CD4-positive, alpha-beta T cell treated with Interleukin-6 for 4 hours (primary cell): ENCODE measurements around the gene NRXN3.
"Not testable (repeated sequence)": the region's sequence is repeated elsewhere in the genome, so short reads cannot be mapped to it uniquely, and the experiment has no call there.

Experiments used
- DNase-seq: peaks from one replicate; pipeline ENCODE4 v3.0.0-alpha.2; 2020; ENCODE audit warnings: mixed read lengths

The NRXN3 gene

DNA sequence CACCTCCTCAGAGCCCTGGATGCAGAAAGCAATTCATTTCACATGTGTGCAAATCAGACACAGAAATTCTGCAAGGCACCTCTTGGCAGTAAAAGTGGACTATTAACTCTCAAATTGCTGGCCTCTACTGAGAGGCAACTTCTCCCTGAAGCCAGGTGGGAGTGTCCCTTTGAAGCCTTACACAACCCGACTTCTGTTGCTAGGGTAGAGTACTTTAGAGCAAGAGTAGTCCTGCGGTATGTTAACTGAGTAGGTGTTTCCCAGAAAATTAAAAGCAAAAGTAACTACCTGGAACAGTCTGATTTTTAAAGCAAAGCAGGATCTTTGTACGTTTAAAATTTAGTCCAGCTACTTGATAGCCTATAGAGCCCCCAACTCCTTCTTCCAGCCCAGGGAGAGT lies 1557.7 kb downstream of the NRXN3 start:
- no peak for DNase-seq

DNA sequence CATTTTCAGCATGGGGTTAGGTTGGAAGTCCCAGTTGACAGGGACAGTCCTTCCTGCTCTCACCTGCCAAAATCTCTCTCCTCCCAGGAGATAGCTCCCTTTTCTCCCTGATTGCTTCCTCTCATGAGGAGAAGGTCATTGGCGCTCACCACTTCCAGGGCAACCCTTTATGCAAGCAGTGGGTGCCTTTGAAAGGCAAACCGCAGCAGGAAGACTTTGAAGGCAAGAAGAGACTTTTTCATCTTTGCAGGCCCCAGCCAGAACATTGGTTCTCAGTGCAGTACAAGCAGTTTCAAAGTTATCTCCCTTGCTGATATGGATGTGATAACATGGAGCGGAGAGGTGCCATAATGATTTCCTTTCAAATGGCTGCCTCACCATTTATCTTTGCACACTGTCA lies 1558.2 kb downstream of the NRXN3 start:
- DNase-seq, result no peak

DNA sequence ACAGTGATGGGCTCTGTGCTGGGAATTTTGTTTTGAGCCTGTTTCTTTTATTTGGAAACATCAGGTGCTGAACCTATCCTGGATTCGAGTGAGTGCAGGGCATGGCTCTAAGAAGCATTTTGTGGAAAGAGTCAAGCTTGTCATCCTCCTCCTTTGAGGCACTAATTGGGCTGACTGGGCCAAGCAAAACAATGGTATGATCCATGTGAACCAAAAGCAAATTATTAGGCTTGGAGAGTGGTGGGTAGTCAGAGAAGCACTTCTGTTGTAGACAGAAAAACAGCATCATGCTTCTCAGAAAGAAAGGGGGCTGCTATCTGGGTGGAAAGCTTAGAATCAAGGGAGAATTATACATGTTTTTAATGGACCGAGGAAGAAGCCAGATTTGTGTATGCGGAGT lies 1559.6 kb downstream of the NRXN3 start:
- DNase-seq, result no peak

DNA sequence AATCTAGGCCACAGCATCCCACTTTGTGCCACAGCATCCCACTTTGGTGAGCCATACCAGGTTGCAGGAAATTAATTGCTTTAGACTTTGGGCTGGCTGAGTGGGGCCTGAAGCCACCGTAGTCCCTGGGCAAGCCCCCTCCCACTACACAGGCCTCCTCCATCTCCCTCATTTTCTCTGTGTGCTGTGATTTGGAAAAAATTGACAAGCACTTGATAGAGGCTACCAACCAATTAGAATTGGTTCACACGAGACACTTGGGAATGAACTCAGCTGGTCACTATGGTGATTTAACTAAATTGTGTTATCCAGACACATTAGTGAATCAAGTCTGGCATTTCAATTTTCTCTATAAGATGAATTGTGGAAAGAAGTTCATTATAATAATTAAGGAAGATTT lies 1560.0 kb downstream of the NRXN3 start:
- no peak for DNase-seq

DNA sequence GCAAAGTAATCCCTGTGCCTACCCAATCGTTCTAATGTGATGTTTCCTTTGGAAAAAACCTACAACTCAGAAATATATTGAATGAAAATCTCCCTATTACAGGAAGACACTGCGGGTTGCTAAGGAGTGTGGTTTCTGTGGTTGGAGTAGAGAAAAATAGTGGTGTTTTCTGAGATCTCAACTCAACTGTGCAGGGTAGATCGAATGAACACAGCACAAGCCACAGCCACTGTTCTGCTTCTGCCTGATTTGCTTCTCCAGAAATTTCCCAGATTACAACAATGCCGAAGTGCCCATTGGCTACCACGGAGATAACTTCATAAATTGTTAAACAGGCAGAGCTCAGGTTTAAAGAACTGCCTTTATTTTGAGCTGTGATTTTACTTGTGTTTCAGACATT lies 1560.8 kb downstream of the NRXN3 start:
- DNase-seq, result no peak

DNA sequence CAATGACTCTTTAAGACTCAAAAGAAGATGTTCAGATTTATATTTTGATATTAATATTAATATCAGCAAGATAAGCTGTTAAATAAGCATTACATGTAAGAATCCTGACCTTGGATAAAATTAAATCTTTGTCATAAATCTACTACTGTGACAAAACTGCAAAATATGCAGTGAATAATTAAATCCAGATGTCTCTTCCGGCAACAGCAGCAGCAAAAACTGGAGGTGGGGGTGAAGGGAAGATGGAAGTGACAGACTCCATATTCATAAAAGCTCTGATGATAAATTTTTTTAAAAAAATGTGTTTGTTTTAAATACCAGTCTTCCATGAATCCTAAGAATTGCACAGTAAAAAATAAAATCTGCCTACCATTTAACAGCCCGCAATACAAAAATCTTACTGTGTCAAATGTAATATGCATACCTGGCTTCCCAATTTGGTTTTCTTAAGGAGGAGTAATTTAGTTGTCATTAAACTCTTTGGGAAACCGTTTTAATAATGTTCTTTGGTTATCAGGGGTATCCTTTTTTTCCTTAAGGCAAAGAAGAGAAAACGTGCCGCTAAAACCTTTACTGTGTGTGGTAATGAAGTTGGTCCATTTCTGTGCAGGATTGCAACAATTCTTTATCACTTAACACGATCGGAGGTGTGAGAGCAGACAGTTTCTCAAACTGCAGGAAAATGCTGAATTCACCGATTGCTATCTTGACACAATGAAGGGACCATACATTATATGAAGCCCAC lies 1562.9 kb downstream of the NRXN3 start:
- no peak for DNase-seq

DNA sequence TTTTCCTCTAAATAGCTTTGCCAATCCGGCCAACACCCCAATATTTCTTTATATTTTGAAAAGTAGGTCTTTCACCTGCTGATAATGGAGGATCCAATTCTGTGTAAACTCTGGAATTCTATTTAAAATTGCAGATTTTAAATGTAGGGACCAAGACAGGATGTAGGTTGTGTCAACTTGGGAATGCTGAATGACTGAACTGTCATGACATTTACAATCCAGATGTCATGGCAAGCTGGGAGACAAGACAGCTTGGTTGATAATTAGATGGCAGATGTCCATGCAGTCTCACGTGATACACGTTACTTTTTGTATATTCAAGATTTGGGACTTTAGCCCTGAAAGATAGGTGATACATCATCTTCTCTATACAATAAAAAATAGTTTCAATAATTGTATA lies 1564.0 kb downstream of the NRXN3 start:
- no peak for DNase-seq

DNA sequence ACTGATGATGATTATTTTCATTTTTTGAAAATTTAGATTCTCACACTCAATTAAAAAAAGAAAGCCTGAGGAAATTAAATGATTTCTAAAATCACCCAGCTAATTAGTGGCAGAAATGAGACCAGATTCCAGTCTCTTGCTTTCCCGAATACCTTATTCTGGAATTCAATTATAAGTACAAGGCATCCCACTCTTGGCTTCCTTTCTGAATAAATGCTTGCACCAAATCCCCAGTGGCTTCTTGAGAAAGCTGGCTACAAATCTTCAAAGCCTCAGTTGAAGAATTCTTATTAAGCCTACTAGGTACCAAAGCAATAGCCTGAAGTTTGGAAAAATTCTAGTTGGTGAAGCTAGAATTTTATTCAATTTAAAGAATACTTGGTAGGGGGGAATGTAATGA lies 1564.5 kb downstream of the NRXN3 start:
- DNase-seq, result no peak

DNA sequence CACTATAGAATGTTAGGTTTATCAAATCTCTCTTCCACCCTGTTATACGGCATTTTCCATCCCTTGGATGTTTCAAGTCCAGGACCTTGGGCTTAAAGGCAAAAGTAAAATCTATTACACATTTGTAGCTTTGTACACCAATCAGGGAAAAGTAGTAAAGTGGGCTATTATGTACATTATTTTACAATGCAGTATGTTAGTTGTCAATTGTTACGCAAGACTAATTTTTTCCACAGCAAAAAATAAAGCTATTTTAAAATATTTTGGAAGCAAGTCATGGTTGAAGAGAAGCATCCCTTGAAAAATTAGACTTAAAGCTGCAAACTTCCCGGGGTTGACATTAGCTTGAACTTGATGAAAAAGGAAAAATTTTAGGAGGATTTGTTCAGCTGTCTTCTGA lies 1564.9 kb downstream of the NRXN3 start:
- no peak for DNase-seq

DNA sequence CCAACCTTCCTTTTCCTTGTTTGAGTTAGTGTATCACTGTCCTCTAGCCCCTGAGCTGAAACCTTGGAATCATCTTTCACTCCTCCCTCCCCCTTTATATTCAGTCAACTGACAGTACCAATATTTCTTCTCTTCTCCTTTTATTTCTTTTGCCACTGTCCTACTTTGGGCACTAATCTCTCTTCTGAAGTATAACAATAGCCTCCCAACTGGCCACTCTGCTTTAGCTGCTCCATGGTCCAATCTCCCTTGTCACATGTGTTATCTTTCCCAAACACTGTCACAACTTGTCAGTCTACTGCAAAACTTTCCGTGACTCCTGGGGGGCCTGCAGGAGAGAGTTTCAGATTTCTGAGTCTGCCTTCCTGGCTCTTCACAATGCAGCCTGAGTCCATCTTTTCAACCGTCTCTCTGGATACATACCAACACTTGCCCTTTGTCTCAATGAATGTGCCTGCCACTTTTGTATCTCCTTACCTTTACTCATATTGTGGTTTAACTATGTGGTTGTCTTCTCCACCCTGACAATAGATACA lies 1570.0 kb downstream of the NRXN3 start:
- no peak for DNase-seq

DNA sequence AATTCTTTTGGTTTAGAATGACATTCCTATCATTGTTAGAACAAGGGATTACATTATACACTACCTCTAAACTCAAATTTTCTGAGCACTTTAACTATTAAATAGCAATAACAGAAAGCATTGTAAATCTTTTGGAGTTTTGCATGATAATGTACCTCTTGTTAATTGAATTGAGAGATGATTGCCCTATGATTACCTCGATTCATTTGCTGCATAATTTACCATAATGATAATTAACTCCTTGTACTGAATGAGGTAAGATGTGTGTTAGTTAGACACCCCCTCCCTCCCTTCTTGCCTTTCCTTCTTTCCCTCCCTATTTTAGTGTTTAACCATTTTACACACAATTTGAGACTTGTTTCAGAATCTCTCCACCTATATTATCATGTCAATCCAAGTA lies 1572.0 kb downstream of the NRXN3 start:
- no peak for DNase-seq

DNA sequence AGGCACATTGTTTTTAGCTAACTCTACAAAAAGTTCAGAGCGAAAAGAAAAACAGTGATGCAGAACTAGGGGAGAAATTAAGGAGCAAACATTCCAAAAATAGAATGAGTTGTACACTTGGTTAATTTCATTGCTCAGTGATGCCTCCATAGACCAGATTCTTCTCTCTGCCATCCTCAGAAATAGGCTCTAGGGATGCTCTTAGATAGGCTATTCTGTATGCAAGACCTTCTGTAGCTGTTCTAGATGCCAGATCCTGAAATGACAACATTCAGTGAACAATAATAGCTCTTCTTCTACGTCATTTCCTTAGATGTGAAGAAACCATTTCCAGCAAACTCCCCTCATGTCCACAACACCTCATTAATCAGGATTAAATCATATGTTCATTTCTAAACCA lies 1574.9 kb downstream of the NRXN3 start:
- no peak for DNase-seq

DNA sequence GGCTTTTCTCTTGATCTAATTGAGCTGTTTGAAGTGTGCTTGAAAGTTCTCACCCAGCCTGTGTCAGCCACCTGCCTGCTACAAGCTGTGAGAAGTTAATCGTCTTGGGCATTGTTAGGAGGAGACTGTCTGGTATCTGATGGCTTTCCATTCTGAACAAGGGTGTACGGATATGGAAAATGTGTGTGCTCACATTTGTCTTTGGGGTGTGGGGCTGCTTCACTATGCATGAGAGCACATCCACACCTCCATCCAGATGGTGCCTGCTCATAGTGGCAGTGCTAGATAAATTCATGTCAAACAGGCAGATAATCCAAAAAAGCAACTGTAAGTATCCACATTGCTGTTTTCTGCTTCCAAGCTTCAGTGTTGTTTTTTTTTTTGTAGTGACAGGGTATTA lies 1578.9 kb downstream of the NRXN3 start:
- DNase-seq, result no peak

DNA sequence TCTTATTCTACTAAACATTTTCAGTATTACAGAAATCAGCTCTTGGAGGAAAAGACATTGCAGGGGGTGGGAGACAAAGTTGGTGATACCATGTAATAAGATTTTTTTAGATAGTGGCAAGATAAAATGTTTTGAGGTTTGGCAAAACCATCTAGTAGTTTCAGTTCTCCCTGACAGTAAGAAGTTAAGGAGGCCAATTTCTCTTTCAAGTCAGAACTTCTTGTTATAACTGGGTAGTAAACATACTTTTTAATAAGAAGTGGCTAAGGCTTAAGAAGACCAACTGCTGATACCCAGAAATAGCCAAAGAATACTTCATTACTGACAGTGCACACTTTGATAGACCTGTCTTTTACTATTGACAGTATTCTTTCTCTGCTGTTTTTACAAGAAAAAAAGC lies 1588.8 kb downstream of the NRXN3 start:
- DNase-seq, result no peak

DNA sequence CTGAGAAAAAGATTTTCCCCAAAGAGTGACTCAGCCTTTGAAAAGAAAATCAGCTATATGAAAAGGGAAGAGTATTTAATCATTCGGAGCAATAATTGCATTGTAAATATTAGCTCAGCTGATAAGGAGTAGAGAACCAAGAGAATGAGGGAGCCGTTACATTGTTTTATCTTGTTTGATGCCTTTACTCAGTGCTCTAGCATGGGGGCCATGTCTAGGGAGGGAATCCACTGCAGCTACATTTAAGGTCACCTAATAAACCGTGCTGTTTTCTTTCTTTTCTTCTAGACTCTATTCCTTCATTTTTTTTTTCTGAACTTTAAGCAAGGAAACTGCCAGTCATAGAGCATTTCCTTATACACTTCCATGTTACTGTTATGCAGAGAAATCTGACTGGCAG lies 1594.2 kb downstream of the NRXN3 start:
- no peak for DNase-seq

DNA sequence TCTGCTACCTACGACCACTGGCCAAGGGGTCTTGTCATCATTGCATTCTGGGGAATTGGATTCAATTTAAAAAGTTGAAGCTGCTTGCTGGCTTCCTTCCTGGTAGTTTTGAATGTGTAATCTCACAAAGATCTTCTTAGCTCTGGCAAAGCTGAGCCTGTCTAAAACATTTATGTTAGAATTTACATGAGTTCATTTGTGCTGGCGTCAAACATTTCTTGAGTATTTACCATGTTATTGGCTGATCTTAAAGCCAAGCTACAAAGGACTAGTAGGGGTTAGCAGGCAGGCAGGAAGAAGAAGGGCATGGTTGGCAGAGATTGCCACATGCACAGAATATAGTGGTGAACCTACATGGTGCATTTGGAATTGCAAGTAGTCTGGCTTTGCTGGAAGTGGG lies 1596.3 kb downstream of the NRXN3 start:
- DNase-seq, result no peak

DNA sequence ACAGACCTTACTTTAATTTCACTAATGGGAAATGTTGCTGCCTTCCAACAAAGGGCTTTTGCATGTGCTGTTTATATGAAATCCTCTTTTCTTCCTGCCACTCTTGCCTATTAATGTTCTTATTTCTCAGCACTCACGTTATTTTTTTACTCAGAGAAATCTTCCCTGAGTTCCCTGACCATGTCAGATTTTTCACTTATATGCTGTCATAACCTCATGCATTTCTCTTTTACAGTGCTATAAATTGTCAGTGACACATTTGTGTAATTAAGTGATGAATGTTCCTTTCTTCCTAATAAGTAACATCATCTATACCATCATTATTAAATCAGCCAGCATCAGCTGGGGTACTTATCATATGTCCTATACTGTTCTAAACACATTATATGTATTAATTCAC lies 1597.1 kb downstream of the NRXN3 start:
- no peak for DNase-seq

DNA sequence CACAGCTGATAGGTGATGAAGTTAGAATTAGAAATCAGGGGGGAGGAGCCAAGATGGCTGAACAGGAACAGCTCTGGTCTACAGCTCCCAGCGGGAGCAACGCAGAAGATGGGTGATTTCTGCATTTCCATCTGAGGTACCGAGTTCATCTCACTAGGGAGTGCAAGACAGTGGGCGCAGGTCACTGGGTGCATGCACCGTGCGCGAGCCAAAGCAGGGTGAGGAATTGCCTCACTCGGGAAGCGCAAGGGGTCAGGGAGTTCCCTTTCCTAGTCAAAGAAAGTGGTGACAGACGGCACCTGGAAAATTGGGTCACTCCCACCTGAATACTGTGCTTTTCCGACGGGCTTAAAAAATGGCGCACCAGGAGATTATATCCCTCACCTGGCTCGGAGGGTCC lies 1597.5 kb downstream of the NRXN3 start:
- not testable (repeated sequence) for DNase-seq

DNA sequence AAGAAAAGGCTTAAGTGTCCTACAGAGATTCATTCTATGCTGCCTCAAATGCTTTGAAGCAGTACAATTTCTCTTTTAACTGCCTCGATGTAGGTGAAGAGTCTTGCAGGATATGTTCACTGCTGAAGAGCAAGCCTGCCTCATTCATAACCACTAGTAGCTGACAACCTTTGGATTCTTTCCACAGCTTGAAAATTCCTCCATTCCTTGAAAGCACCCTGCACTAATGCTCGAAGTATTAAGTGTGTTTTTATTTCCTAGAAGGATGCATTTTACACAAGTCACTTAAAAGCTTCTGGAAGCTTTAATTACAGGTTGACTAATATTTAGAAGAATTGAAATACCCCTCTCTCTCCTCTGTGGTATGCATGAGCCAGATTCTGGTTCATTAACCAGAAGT lies 1611.7 kb downstream of the NRXN3 start:
- no peak for DNase-seq

DNA sequence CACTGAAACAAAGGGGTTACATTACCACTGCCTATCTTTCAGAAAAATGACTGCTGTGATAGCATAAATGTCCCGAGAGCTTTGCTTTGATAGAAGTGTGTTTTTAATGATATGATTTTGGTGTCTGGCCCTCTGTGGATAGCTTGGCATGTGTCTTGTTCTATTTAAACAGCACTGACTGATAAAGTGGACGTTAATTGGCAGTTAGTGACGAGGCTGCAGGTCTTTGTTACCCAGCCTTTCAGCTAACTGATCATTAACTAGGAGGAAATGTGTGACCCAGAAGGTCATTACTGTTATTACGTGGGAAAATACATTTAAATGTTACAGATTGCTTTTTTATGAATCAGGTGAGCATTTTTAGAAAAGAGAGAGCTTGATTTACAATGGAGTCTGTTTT lies 1612.9 kb downstream of the NRXN3 start:
- DNase-seq, result no peak

DNA sequence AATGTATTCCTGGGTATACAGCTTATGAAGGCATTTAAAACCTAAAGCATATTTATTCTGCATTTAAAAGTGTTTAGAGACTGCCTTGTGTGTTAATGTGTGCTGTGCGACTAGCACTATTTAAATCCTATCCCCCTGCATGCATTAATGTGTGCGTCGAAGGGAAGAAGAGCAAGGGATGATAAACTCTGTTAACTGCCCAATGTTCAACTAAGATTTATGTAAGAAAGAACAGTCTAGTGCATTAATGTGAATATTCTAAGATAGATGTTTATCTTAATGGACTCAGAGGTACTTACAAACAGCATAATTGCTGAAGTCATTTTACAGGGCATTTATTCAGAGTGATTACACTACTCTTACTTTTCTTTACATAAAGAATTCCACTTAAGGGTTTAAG lies 1616.3 kb downstream of the NRXN3 start:
- DNase-seq, result no peak

DNA sequence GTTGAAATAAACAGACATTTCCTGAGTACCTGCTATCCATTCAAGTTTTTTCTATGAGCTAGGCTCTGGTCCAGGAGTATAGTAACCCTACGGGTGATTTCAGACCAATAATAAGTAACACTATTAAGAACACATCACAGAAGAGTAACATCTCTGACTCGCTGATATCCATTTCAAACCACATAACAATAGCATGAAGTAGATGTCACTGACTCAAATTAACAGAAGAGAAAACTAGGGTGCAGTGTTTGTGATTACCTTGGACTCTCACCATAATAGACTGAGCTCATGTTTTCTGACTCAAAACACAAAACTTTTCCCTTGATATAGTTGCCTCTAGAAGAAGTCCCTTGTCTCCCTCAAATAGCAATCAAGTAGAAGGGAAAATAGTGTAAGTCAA lies 1618.2 kb downstream of the NRXN3 start:
- no peak for DNase-seq

DNA sequence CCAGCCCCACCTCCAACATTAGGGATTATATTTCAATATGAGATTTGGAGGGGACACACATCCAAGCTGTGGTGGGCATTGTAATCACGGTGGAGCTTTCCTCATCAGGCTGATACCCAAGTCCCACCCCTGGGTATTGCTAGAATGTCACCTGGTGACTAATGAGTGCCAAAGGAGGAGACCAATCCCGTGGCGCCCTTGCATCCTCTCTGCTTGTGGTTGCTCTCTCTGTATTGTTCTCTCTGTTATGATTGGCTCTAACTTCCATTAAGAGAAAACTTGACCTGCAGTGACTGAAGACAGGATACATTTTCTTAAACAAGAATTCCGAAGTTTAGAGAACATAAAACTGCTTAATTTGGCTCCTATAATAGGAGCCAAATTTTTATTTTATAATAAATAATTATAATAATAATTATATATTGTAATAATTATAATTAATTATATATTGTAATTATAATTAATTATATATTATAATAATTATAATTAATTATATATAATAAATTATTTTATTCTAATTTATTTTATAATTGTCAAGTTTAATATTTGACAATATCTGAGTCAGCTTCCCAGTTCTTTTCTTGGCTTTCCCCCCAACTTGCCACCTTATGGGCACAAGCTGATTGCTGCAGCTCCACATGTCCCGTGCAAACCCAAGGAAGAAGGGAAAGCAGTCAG lies 1621.0 kb downstream of the NRXN3 start:
- no peak for DNase-seq

DNA sequence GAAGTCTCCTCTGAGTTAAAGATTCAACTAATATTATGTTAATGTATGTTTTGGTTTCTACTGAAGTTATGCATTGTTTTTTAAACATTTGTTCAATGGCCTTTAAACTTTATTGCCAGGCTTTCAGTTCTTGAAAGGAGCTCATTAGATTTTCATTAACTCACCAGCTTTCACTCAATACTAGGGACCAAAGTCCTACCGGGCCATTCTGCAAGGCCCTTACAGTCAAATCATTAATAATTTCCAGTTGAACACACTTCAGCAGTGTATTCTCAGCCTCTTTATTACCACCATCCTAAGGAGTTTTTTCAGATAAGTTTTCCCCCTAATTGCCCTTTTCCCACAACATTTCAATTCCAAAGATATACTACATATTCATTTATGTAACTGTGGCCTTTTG lies 1631.9 kb downstream of the NRXN3 start:
- DNase-seq, result no peak

DNA sequence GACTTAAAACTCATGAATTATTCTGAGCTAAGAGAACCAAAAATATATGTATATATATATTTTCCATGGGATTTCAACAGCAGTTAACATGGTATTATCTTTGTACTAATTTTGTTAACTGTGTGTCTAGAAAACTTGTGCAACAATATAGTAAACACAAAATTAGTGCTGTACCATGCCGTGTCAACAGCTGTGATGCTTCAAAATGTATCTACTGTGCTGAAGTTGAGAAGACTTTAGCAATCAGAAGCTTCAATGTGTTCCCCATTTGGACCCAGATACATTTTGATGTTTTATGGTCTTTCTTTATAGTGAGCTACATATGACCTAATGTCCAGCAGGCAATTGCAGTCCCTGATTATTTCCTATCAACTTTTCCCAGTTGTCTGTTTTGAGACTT lies 1635.5 kb downstream of the NRXN3 start:
- DNase-seq, result no peak
